Activated CD4-positive, alpha-beta T cell treated with anti-CD3 and anti-CD28 coated beads, Interleukin-2, amount 50 U/mL, for 4 hours (primary cell): ENCODE measurements around the gene EDN2.

Experiments
- DNase-seq, 2 experiments: peaks; one replicate each; pipeline ENCODE4 v3.0.0-alpha.2; 2020

Gene EDN2

DNA sequence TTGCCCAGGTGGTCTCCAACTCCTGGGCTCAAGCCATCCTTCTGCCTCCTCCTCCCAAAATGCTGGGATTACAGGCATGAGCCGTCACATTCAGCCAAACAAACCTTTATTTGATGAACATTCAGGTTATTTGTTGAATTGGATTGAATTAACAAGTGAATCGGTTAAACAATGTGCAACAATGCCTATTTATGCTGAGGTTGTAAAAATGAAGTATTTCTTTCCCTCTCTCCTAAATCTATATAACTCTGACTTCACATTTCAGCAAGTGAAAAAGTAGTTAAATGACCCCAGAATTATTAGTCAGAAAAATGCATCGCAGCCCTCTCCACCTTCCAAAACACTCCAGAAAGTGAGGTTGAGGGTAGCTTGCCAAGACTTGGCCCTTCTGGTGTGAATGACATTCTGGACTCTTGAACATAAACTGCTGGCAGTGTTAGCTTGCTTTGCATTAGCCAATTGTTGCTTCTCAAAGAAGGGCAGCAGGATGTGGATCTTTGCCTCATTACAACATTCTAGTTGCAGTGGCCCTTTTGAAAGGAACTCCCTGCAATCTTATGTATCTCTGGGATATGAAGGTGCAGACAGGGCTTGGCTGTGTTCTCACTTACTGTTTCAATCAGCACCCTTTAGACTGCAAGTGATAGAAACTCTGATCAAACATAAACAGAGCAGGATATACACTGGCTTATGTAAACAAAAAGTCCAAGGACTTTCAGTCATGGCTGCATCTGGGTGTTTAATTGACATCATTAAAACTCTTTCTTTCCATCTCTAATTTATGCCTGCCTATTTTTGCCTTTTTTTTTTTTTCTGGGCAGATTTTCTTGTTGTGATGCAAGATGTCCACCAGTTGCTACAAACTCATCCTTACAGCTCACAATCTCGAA lies 22.4 kb downstream of the EDN2 start:
- DNase-seq, result no peak

DNA sequence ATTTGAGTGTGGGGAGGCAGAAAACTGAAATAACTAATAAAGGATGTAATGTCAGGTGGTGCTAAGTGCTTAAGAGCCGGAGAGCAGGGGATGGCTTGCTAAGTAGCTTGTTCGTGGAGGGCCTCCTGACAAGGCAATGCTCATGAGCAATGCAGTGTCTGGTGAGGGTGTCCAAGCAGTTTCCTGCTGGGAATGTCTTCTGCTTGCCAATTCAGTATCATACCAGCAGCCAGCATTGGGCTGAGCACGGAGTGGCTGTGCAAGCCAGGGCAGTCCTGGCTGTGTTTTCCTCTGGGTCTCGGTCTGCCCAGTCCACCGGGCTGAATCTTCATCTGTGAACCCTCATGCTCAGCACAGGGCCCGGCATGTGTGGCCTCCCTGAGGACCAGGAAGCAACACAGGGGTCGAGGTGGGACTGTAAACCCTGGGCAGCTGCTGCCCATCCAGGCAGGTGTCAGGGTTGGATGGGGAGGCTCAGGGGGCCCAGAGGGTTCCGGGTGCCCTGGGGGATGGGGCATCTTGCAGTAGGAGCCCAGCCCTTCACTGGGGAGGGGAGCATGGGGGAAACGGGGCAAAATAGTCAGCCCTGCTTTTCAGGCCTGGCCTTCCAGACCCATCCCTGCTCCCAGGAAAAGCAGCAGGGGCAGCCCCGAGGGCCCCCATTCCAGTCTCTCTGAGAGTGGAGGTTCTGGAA lies 27.5 kb downstream of the EDN2 start:
- DNase-seq, result no peak

DNA sequence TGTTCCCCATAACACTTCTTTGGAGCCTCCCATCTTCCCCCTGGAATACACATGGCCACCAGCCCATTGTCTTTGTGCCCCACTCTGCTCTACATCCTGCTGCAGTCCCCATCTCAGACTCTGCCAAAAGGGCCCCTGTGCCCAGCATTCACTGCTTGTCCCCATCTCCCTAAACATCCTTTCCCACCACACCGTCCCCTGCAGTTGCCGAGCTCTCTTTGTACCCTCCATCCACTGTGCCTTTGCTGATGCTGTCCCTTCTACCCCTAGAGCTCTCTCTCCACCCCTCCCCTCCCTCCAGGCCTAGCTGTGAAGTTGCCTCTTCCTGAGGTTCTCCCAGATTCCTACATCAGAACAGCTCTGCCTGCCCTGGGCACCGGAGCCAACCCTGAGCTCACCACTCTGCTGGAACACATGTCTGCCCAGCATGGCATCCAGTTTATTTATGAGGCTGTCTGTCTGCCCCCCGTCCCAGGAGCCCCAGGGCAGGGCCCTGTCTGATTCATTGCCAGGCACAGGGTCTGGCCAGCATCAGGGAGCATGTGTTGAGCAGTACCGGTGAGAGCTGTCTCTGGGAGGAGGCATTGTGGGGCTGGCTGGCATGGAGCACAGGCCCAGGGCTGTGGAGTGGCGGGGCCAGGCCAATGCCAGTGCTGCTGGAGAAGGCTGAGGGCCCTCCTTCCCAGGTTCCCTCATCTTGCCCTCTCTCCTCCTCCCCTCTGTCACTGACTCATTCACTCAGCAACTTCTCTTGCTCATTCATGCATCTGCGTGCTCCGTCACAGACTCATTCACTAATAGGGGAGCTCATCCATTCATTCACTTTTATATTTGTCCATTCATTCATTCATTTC lies 28.8 kb downstream of the EDN2 start:
- no peak for DNase-seq

DNA sequence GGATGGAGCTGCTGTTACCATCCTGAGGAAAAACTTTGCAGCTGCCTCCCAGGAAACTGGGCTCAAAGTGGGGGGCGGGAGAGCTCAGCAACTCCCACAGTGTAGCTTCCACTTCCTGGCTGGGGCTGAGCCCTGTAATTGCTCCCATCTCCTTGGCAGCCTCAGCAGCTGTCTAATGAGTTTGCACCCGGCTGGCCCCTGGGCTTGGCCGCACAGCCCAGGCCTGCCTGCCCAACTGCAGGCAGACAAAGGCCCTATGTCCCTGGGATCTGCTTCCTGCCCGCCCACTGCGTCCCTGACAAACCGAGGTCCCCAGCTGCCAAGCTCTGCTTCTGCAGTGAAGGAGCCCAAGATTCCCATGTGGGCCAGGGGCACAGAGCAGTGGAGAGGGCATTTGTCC lies 30.1 kb downstream of the EDN2 start:
- DNase-seq, result no peak

DNA sequence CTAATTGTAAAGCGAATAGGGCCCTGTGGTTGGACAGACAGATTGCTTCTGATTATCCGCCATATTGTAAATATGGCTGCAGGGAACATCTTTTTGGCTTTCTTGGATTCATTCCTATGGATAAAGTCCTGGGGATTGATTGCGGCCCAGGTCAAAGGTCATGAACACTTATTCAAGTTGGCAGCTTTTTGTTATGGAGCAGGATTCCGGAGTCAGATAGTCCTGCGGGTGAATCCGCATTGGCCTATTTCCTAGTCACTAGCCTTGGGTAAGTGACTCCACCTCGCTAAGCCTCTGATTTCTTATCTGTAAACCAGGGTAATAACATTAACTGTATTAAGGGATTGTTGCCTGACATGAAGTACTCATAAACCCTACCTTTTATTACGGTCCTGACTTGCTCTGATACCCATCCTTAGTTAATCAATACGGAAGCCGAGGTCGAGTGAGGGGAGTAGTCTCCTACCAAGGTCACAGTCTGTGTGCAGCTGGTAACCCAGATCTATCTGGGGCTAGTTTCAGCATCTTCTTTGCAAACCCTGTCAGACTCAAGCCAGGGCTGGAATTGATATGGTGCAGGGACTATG lies 31.7 kb downstream of the EDN2 start:
- DNase-seq, result no peak

DNA sequence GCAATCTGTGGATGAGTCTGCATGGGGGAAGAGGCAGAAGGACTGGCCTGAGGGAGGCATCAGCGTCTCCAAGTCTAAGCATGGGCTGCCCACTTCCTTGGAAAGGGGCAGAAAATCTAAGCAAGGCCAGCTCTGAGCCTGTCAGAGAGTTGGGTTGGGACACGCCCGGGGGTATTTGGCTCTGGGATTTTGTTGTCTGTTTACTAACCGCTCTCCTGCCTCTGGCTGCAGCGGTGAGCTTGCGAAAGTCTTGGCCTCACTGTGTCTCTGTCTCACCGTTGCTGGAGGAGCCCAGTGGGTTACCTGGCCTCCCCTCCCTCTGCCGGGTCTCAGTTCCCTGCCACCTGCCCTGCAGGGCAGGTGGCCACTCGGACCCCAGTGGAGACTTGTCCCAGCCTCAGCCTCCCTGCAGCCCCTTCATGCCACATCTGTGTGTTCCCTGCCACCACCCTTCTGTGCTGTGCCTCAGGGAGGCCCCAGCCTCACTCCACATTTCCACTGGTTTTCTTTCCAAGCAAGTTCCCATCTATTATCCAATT lies 33.7 kb downstream of the EDN2 start:
- no peak for DNase-seq

DNA sequence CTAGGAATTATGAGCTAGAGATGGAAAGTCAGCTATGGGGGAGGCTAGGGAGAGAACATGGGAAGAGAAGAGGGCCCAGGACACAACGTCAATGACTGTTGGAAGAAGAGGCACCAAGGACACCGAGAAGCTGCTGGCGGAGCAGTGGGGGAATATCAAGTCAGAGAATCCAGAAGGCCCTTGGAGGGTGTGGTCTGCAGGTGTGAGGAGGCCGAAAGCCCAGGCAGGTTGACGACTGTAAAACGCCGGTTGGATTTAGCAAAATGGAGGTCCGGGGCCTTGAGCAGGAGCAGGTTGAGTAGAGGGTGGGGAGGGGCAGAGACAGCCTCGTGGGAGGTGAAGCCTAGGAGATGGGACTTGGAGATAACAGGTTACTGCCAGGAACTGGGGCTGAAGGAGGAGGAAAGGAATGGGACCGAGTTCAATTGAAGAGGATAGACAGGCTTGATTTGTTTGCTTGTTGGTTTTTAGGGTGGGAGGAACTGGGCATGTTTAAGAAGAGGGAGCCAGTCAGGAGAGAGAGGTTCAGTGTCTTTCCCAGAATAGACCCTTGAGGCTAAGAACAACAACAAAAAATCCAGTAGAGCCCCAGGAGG lies 35.1 kb downstream of the EDN2 start:
- DNase-seq, result no peak

DNA sequence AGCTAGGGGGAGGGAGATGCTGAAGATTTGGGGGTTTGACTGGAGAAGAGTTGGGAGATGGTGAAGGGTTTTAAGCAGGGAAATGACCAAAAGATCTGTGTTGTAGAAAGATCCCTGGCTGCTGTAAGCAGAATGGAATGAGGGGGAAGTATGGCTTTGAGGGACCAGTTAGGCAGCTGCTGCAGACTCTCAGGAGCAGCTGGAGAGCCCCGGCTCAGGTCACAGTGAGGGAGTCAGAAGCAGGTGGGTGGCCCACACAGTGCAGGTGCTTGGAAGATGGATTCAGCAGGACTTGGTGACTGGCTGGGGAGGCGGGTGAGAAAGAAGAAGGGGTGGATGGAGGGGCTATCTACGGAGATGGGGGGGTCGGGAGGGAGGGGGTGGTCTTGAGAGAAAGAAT lies 35.7 kb downstream of the EDN2 start:
- no peak for DNase-seq

DNA sequence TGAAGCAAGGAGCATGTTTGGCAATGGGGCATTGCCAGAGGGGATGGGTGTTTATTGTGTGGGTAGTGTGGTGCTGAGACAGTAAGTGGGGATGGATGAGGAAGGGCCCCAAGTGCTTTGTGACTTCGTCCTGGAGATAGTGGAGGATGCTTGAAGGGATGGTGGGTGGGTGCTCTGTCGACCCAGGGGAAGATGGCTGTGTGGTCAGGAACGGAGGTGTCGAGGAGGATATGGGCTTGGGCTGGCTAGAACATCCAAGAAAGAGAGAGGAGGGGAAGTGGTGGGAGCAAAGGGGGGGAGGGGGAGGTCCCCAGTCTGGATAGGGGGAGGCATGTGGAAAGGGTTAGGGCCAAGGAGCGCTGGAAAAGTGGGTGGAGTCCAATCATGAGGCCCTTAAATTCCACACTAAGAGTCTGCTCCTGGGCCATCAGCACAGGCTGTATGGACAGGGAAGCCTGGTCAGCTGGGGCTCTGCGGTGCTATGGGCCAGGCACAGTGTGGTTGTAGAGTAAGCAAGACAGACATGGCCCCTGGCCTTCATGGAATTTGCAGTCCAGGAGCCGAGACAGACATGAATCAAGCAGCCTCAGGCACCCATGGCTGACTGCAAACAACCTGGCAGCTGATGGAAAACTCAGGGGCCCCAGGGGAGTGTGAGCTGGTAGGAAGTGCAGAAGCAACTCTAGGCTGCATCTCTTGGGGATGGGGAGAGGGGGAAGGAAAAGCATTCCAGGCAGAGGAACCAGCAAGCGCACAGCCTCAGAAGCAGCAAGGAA lies 36.3 kb downstream of the EDN2 start:
- no peak for DNase-seq

DNA sequence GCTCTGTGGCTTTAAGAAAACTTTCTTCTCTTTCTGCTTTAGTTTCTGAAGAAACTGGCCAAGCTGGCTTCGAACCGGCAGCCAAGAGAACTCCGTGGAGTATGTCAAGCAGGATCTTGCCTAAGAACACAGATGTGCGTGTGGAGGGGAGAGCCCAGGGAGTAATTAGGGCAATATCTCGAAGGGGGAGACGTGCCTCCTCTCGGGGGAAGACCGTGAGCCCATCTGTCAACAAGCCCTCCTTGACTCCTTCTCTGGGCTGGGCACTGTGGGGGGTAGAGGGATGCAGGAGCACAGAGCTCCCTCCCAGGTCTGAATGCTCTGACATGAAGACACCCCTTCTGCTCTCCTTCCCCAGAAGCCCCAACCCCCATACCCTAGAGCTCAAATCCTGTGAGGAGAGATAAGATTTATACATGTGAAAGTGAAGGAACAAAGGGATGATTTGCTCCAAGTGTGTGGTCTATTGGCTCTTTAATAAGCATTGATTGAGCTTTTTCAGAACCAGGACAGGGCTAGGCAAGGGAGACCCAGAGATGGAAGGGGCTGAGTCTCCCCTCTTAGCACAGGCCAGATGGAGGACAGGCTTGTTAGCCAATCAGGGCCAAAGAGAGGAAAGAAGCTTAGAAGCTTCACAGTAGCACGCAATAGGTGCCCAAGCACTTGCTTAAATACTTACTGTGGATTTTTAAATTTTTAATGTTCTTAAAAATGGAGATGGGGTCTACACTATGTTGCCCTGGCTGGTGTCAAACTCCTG lies 37.5 kb downstream of the EDN2 start:
- no peak for DNase-seq

DNA sequence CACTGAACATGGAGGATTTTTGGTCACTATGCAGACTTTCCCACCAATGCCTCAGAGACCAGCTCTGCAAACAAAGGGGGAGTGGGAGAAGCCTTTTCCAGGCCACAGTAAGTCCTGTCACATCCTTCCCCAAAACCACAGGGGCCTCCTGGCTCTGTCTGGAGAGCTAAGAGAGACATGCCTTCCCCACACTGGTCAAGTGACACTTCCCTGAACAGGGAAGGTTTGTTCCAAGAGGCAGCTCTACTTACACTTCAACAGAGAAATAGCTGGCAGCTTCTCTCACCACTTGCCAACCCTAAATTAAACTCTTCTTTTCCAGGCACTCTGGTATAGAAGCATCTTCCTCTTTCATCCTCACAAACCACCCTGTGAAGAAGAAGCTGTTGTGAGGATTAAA lies 39.7 kb downstream of the EDN2 start:
- no peak for DNase-seq

DNA sequence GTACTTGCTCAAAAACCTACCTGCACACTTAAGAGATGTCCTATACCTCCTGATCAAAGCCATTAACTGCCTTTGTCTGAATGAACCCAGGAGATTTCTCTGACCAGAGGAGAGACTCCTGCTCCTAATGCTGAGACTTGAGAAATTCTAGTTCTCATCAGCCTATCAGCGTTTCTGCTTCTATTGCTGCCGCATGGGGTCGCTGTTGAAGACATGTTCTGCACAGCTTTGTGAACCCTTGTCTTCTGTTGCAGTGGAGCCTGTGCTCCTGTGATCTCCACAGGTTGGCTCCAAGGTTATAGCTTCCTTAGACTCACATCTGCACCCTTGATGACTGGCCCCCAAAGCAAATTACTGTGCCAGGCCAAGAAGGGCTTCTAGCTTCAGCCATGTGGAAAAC lies 40.2 kb downstream of the EDN2 start:
- no peak for DNase-seq

DNA sequence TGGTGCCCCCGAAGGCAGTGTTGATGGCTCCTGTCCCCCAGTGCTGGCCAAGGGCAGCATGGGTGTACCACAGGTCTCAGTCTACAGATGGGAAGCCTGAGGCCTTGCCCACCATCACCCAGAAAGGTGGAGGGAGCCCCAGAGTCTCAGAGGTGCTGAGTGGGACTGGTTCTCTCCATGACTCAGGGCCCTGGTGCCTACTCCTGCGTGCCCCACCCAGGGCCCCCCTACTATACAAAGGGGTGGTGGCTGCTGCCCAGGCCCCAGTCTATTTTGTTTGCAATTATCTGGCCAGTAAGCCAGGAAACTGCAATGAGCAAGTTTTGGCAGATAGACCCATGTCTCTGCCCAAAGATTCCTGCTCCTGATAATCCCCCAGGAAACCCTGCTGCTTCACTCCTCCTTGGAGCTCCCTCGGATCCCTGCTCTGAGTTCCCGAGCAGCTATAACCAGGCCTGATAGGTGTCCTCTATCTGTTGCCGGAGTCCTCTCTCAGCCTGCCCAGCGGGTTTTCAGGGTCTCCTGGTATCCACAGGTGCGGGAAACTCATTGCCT lies 41.7 kb downstream of the EDN2 start:
- DNase-seq, result no peak

DNA sequence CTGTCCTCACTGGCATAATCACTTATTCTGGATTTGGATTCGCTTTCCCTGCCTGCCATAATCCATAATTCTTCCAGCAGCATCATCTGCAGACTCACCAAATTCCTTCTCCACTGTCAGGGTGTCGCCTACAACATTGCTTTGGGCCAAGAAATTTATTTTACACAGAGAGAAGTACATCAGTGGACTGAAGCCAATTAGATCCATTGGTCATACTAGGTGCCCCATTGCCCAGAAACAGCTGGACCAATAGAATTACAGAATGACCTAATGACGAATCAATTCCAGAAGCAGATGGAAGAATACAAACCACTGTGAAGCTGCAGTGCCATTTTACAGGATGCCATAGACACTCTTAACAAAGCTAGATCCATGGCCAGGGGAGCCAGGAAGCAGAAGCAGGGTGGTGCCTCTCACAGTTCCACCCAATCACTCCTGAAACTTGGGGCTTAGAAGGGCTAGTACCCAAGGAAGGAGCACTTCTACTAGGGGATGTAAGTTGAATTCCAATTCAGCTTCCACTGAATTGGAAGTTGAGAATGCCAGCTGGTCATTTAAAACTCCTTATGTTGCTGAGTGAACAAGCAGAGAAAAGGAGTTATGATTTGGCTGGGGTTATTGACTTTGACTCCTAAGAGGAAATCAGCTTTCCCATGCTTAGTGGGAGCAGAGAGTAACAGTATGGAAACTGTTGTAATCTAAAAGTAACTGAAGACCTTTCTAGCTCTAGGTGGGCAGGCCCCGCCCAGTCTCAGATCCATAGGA lies 44.0 kb downstream of the EDN2 start:
- no peak for DNase-seq

DNA sequence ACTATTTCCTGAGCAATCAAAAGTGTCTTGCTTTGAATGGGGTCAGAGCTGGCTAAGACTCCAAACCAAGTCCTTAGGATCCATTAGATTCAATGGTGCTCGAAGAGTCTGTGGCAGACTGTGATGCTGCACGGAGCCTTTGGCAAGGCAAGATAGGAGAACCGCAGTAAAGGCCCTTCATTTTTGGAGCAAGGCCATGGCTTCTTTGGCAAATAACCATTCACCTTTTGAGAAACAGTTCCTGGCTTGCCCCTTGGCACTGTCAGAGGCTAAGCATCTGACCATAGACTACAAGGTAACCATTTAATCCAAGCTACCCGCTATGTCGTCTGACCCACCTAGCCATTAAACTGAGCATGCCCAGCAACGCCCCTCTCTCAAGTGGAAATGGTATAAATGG lies 45.2 kb downstream of the EDN2 start:
- DNase-seq, result no peak

DNA sequence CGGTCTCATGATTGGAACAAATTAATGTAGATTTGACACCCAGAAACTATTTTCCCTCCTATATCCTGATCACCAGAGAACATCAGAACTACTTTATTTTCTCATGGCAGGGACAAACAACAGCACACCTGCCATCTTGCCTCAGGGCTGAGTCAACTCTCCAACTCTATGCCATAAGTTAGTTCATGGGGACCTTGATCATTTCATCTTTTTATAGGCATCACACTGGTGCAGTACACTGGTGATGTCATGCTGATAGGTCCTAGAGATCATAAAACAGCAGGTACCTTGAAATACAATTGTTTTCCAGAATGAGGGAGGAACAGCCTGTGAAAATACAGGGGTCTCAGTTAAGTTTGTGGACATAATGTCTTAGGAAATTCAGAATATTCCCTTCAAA lies 45.8 kb downstream of the EDN2 start:
- DNase-seq, result no peak

DNA sequence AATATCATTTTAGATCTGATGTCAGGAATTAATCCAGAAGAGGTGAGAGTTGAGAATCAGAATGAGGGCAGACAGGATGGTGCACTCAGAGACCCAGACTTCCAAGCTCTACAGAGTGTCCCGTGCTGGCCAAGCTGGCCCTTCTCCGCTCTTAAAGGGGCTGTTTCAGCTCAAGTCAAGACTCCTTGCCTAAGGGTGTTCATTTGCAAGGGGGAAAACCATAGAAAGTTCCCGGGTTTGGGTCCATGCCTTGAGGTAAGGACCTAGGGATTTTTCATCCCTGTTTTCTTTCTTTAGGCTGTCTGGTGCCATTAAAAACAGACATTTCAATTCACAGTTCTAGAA lies 47.5 kb downstream of the EDN2 start:
- DNase-seq, result no peak

DNA sequence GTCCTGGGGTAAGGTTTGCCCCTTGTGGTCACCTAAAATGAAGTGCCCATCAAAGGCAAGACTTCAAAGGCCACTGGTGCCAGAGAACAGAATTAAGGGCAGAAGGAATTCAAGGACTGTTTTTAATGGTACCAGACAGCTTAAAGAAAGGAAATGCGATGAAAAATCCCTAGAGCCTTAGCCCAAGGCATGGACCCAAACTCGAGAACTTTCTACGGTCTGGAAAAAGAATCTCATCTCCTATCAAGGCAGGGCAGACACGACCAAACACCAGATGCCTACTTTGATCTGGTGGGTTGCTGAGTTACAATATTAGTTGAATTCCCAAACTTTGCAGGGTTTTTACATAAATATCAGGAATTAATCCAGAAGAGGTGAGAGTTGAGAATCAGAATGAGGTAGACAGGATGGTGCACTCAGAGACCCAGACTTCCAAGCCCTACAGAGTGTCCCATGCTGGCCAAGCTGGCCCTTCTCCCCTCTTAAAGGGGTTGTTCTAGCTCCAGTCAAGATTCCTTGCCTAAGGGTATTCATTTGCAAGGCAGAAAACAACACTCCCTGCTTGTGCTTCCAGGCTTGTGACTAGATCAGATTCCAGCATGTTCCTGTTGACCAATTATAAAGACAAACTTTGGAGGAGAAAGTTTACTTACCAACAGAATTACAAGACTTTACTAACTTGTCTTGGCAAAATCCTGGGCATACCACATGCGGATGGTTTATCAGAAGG lies 48.0 kb downstream of the EDN2 start:
- DNase-seq, result no peak

DNA sequence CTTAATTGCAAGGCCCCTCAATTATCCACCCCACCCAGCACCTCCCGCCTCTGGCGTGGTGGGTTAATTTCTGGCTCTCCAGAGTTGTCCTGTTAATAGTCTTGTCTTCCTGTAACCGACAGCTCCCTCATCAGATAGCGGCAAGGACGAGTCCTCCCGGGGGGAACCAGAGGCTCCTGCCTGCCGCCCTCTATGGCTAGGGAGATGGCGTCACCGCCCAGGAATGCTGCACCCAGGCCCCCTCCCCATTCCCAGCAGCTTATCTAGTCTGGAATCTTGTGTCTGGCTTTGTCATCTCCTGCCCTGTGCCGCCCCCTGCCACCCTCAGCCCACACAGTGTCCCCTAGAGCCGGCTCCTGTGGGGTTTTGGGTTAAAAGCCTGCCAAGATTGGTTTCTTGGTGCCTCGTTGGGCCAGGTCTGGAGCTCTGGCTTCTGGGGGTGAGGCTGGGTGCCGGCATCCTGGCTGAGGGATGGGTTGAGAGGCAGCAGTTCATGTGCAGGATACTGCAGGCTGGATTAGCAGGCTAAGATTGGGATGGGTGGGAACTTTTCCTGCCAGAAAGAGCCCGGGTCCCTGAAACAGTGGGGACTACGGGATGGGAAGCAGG lies 48.8 kb downstream of the EDN2 start:
- no peak for DNase-seq
